GM12892 (cell line): Measurements from ENCODE around the gene TXNL4B.

Experiments
- POLR2A ChIP-seq: IDR thresholded peaks from 2 replicates; pipeline ENCODE4 v1.6.1; 2011; ENCODE audit warnings: low read depth, low read length, control low read depth
- POLR2AphosphoS5 ChIP-seq: IDR thresholded peaks from 2 replicates; pipeline ENCODE4 v1.6.1; 2011; ENCODE audit warnings: low read depth, low read length, control low read depth
- TAF1 ChIP-seq: IDR thresholded peaks from 2 replicates; pipeline ENCODE4 v1.6.1; 2011; ENCODE audit warnings: low read depth, mild to moderate bottlenecking, control low read depth, low read length, borderline replicate concordance

DNA sequence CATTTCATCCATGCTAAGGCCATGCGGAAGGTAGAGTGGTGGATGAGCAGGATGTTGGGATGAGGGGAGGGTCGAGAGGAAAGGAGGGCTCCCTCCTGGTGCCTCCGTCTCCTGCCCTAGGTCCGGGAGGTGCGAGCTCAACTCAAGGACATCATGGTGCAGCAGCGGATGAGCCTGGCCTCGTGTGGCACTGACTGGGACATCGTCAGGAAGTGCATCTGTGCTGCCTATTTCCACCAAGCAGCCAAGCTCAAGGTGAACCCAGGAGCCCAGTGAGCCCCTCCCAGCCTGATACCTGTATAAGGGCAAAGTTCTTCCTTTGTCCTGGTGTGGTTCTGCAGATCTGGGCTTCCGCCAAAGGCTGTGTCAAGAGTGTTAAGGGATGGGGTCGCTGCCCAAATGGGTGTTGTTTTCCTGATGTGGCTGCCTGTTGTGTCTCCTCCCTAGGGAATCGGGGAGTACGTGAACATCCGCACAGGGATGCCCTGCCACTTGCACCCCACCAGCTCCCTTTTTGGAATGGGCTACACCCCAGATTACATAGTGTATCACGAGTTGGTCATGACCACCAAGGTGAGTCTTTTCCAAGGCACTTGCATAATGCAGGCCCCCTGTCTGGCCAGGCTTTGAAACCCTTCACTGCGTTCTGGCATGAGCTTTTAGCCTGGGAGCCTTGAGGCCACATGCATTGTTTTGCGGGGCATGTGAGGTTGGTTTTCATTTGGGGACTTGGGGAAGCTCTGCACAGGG is 15.1 kb upstream of the TXNL4B start:
- TF ChIP-seq POLR2AphosphoS5 (no peak), TAF1 (no peak), POLR2A (no peak)
